HEK293 (cell line): ENCODE data around the gene WDPCP.

Experiments
- CTCF ChIP-seq: fragments of 450-650 bp; formaldehyde crosslinking; IDR thresholded peaks from 2 replicates; pipeline ENCODE4 v1.5.1; 2016; ENCODE audit warnings: missing biosample characterization, missing genetic modification characterization
- REST ChIP-seq: fragments of 450-650 bp; formaldehyde crosslinking; IDR thresholded peaks from 2 replicates; pipeline ENCODE4 v1.5.1; 2016; ENCODE audit warnings: missing biosample characterization, missing genetic modification characterization
- WT1 ChIP-seq: fragments of 450-650 bp; formaldehyde crosslinking; IDR thresholded peaks from 2 replicates; pipeline ENCODE4 v1.5.1; 2016; ENCODE audit warnings: missing biosample characterization, missing genetic modification characterization
- ZFP37 ChIP-seq: fragments of 450-650 bp; formaldehyde crosslinking; IDR thresholded peaks from 2 replicates; pipeline ENCODE4 v1.5.1; 2016; ENCODE audit warnings: missing biosample characterization, missing genetic modification characterization
- ZNF660 ChIP-seq: fragments of 450-650 bp; IDR thresholded peaks from 2 replicates; pipeline ENCODE4 v1.5.1; 2018; ENCODE audit warnings: missing biosample characterization, mild to moderate bottlenecking, missing genetic modification characterization
- ZNF670 ChIP-seq: fragments of 450-650 bp; formaldehyde crosslinking; IDR thresholded peaks from 2 replicates; pipeline ENCODE4 v1.5.1; 2016; ENCODE audit warnings: missing biosample characterization, missing genetic modification characterization, low read depth
- ZXDB ChIP-seq: fragments of 450-650 bp; formaldehyde crosslinking; IDR thresholded peaks from 2 replicates; pipeline ENCODE4 v1.5.1; 2016; ENCODE audit warnings: missing biosample characterization, missing genetic modification characterization

GRCh38 chr2:63249161-63249560, 339.1 kb downstream of the WDPCP start:
- TF ChIP-seq CTCF (tag by site-specific recombination) (no peak), ZFP37 (tag by site-specific recombination) (no peak), REST (tag by site-specific recombination) (no peak), WT1 (tag by site-specific recombination) (no peak), ZNF670 (tag by site-specific recombination) (no peak), ZNF660 (tag by site-specific recombination) (no peak), ZXDB (tag by site-specific recombination) (no peak)
